C4-2B (cell line): ENCODE data around the gene MYL5.

Source experiments
- CTCF ChIP-seq: fragments of 450-650 bp; conservative IDR thresholded peaks from 2 replicates; pipeline ENCODE4 v1.5.1; 2017; ENCODE audit warnings: mild to moderate bottlenecking
- ZFX ChIP-seq: fragments of 450-650 bp; IDR thresholded peaks from 2 replicates; pipeline ENCODE4 v1.6.1; 2017

- TF ChIP-seq CTCF (no peak), ZFX (no peak)
Observed at GRCh38 chr4:632196-632790, 42.0 kb upstream of the MYL5 start.
